Suprapubic skin (tissue), 4 donors: ENCODE data around the gene OR8G5. TPM values are rescaled to one million over a fixed set of nuclear protein-coding genes. Genes with fewer than 3 reads are reported as not detected.

ENCODE experiments used
- DNase-seq, 2 donors: peaks; one replicate each; pipeline ENCODE4 v3.0.0-alpha.2; 2019; ENCODE audit warnings: low spot score in 2 of 2
- H3K27ac ChIP-seq: fragments of 200-600 bp; sonication (generic); one replicate; pipeline ENCODE4 v1.5.1; 2019
- H3K27me3 ChIP-seq: fragments of 200-600 bp; sonication (generic); one replicate; pipeline ENCODE4 v1.5.1; 2019
- H3K36me3 ChIP-seq: fragments of 200-600 bp; sonication (generic); one replicate; pipeline ENCODE4 v1.5.1; 2019
- H3K4me1 ChIP-seq: fragments of 200-600 bp; sonication (generic); one replicate; pipeline ENCODE4 v1.5.1; 2019
- H3K4me3 ChIP-seq: fragments of 200-600 bp; sonication (generic); one replicate; pipeline ENCODE4 v1.5.1; 2019; ENCODE audit warnings: mild to moderate bottlenecking
- H3K9me3 ChIP-seq: fragments of 200-600 bp; sonication (generic); one replicate; pipeline ENCODE4 v1.5.1; 2019
- EP300 ChIP-seq: sonication (generic); formaldehyde crosslinking; IDR thresholded peaks from one replicate; pipeline ENCODE4 v1.6.1; 2017; ENCODE audit warnings: antibody characterized with exemption
- POLR2A ChIP-seq, 2 donors: fragments of 450-650 bp; IDR thresholded peaks; one replicate each; pipeline ENCODE4 v1.6.1; 2017; ENCODE audit warnings: antibody characterized with exemption in 2 of 2, mild to moderate bottlenecking in 2 of 2, moderate library complexity in 2 of 2
- POLR2AphosphoS5 ChIP-seq, 3 donors: sonication (generic); formaldehyde crosslinking; IDR thresholded peaks; one replicate each; pipeline ENCODE4 v1.6.1; 2017; ENCODE audit warnings: antibody characterized with exemption in 3 of 3
- WGBS: methylation state at CpG from one replicate; pipeline ENCODE4 v1.1.5; 2018; 5-methylcytosine and 5-hydroxymethylcytosine counted together
- total RNA-seq, 4 donors: library from RNA; depleted of rRNA; stranded (reverse); fragments of >200 nt; gene quantifications; one replicate each; pipeline ENCODE4 v1.1.0, GENCODE V29; 2016
- TF ChIP-seq, protein P1 (sequence below), 2 donors: fragments of 200-600 bp in 1 of 2; fragments of 450-650 bp in 1 of 2; sonication (generic) in 1 of 2; IDR thresholded peaks; one replicate each; pipeline ENCODE4 v1.5.1; 2016 to 2019; ENCODE audit warnings: antibody characterized with exemption in 2 of 2, mild to moderate bottlenecking in 1 of 2, moderate library complexity in 1 of 2

The OR8G5 gene
- total RNA-seq, 4 donors from 2014 or later, result not detected

DNA sequence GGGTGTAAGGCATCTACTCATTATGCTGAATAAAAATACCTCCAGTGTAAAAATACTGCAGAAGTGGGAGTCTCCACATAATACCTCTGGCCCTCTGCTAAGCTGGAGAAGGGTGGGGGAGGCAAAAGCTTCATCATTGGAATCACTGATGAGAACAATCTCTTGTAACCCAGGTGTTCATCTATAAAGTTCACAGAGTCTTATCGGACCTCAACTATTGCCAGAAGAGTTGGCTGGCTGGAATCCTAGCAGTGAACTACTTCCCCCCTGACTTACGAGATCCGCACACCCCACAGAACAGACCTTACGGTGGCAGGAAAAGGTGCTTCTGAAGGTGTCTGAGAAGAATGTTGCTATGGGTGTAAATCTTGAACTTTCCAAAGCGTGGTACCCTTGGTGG, 55.1 kb downstream of the OR8G5 start:
- Histone ChIP-seq H3K27me3 (no peaks in the 10 kb centered on the region), H3K4me3 (no peak overlapping the region), H3K9me3 (no peaks in the 10 kb centered on the region), H3K36me3 (no peaks in the 10 kb centered on the region), H3K27ac (no peak overlapping the region), H3K4me1 (no peaks in the 10 kb centered on the region)
- TF ChIP-seq POLR2AphosphoS5 (IDR thresholded peaks at IDR 0.05), result no peak
- TF ChIP-seq, protein P1, sequence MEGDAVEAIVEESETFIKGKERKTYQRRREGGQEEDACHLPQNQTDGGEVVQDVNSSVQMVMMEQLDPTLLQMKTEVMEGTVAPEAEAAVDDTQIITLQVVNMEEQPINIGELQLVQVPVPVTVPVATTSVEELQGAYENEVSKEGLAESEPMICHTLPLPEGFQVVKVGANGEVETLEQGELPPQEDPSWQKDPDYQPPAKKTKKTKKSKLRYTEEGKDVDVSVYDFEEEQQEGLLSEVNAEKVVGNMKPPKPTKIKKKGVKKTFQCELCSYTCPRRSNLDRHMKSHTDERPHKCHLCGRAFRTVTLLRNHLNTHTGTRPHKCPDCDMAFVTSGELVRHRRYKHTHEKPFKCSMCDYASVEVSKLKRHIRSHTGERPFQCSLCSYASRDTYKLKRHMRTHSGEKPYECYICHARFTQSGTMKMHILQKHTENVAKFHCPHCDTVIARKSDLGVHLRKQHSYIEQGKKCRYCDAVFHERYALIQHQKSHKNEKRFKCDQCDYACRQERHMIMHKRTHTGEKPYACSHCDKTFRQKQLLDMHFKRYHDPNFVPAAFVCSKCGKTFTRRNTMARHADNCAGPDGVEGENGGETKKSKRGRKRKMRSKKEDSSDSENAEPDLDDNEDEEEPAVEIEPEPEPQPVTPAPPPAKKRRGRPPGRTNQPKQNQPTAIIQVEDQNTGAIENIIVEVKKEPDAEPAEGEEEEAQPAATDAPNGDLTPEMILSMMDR (IDR thresholded peaks at IDR 0.05), result no peak
- TF ChIP-seq EP300, result no peak
- no peak for TF ChIP-seq POLR2A (IDR thresholded peaks at IDR 0.05)
- WGBS, result 94% methylated on average over 5 of the region's 5 CpGs
- DNase-seq, result no peak

DNA sequence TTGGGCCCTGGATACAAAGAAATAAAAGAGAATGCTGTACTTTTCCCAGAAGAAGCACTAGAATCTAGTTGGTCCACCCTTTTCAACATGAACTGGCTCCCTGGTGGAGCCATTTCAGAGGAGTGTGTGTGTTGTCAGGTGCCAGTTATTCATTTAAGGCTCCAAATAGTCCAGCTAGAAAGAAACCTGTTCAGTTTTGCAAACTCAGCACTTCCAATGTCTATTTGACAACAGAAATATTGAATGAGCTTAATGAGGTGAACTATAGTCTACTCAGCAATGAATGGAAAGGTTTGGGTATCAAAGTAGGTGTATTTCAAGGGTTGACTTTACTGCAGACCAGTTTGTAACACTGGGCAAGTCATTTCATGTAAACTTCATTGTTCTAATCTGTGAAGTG, 55.5 kb downstream of the OR8G5 start:
- no peaks in the 10 kb centered on the region for H3K36me3 ChIP-seq
- no peaks in the 10 kb centered on the region for H3K27me3 ChIP-seq
- H3K4me3 ChIP-seq, result no peak overlapping the region
- DNase-seq, result no peak
- TF ChIP-seq, protein P1 (IDR thresholded peaks at IDR 0.05), result no peak
- TF ChIP-seq EP300, result no peak
- no peaks in the 10 kb centered on the region for H3K4me1 ChIP-seq
- no peak overlapping the region for H3K27ac ChIP-seq
- no peaks in the 10 kb centered on the region for H3K9me3 ChIP-seq

DNA sequence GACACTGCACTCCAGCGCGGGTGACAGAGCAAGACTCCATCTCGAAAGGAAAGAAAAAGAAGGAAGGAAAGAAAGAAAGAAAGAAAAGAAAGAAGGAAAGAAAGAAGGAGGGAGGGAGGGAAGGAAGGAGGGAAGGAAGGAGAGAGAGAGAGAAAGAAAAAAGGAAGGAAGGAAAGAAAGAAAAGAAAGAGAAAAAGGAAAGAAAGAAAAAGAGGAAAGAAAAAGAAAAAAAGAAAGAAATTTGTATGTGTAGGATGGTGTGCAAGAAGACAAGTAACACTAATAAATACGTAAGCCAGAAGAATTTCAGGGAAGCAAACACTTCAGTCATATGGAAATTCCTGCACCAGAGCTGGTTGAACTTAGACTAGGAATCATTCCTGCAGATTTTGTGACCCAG, 57.0 kb downstream of the OR8G5 start:
- H3K9me3 ChIP-seq, result no peaks in the 10 kb centered on the region
- 77% methylated on average over 4 of the region's 4 CpGs for WGBS

DNA sequence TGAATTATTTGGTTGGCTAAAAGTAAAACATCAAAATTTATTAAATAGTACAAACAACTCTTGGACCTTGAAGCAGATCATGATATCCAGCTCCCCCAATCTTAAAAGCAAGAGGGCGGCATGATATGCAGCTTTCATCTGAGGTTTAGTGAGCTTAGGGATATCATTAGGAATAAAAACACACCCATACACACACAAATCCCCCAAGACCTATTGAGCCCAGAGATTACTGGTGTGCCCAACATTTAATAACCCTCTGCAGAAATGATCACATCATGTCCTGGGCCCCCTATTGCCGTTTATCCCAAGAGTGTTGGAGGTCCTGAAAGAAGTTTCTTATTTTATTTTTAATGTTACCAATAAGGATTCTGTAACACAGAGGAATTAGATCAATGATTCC, 57.7 kb downstream of the OR8G5 start, which contains the start of gene OR8D1:
Gene OR8D1 (minus strand): TSS at position 101 of the 400 bp plus-strand sequence. CDS start 3,183 bp downstream, outside the sequence.
- no peak for DNase-seq
- TF ChIP-seq POLR2AphosphoS5 (IDR thresholded peaks at IDR 0.05) (no peak), POLR2A (IDR thresholded peaks at IDR 0.05) (no peak), EP300 (no peak)
- TF ChIP-seq, protein P1 (IDR thresholded peaks at IDR 0.05), result no peak
- Histone ChIP-seq H3K27me3 (no peaks in the 10 kb centered on the region), H3K4me3 (no peak within 1 kb of the TSS), H3K36me3 (no peaks in the 10 kb centered on the region), H3K27ac (no peak within 1 kb of the TSS), H3K4me1 (no peaks in the 10 kb centered on the region), H3K9me3 (no peaks in the 10 kb centered on the region)
- 93% methylated on average over 2 of the region's 2 CpGs for WGBS

More for the DNA sequence above, 57.0 kb downstream of the OR8G5 start:
- Histone ChIP-seq H3K27me3 (no peaks in the 10 kb centered on the region), H3K27ac (no peak overlapping the region), H3K4me3 (no peak overlapping the region), H3K4me1 (no peaks in the 10 kb centered on the region), H3K36me3 (no peaks in the 10 kb centered on the region)
- DNase-seq, result no peak
- TF ChIP-seq EP300 (no peak), POLR2AphosphoS5 (IDR thresholded peaks at IDR 0.05) (no peak)

DNA sequence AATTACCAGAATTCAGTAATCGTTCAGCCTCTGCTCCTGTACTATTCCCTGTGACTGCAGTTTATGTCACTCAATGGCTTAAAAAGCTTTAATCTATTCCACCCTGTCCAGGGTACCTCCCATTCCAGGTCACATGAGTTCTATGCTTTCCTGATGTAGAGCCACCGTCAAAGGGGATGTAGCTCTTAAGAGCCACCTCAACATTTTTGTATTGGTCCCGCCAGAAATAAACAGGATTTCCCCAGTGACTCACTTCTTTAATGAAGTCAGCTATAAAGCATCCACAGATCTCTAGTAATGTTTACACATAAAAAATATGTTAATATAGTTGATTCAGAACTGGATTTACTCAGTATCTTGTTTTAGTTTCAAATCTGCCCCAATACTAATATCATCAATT, 58.9 kb downstream of the OR8G5 start:
- WGBS, result 44% methylated on average over 3 of the region's 3 CpGs
- no peak overlapping the region for H3K27ac ChIP-seq
- no peaks in the 10 kb centered on the region for H3K4me1 ChIP-seq
- H3K27me3 ChIP-seq, result no peaks in the 10 kb centered on the region
- no peaks in the 10 kb centered on the region for H3K36me3 ChIP-seq
- H3K9me3 ChIP-seq, result no peaks in the 10 kb centered on the region
- TF ChIP-seq POLR2AphosphoS5 (IDR thresholded peaks at IDR 0.05) (no peak), POLR2A (IDR thresholded peaks at IDR 0.05) (no peak), EP300 (no peak)
- TF ChIP-seq, protein P1 (IDR thresholded peaks at IDR 0.05), result no peak
- no peak for DNase-seq
- no peak overlapping the region for H3K4me3 ChIP-seq

Other genes starting within 250 kb of the OR8G5 start
- not detected for gene OR10G4, start 243.4 kb upstream of the OR8G5 start, total RNA-seq
- gene OR10G9, start 233.4 kb upstream of the OR8G5 start, total RNA-seq, result not detected
- not detected for gene OR10G8, start 229.6 kb upstream of the OR8G5 start, total RNA-seq
- not detected for gene OR10G7, start 215.1 kb upstream of the OR8G5 start, total RNA-seq
- 10 to 100 TPM; 22.9 to 27.6 (median 26.4) TPM for gene VWA5A, start 140.9 kb upstream of the OR8G5 start, total RNA-seq
- not detected for gene OR10D3, start 73.0 kb upstream of the OR8G5 start, total RNA-seq
- not detected for gene OR8G1, start 15.3 kb upstream of the OR8G5 start, total RNA-seq
- not detected for gene OR8D1, start 57.6 kb downstream of the OR8G5 start, total RNA-seq
- not detected for gene OR8D2, start 63.8 kb downstream of the OR8G5 start, total RNA-seq
- gene OR8B2, start 128.1 kb downstream of the OR8G5 start, total RNA-seq, result not detected
- gene OR8B3, start 142.6 kb downstream of the OR8G5 start, total RNA-seq, result not detected
- gene OR8B4, start 168.5 kb downstream of the OR8G5 start, total RNA-seq, result not detected
- gene OR8B8, start 189.3 kb downstream of the OR8G5 start, total RNA-seq, result not detected